ENCODE data around the gene HOXC6. TPM values are rescaled to one million over a fixed set of nuclear protein-coding genes. Genes with fewer than 3 reads are reported as not detected.
"Not testable (repeated sequence)": the region's sequence is repeated elsewhere in the genome, so short reads cannot be mapped to it uniquely, and the experiment has no call there.

HOXC6 gene
- total and polyA plus RNA-seq, 2 of the 13 experiments (the other 11 are each of a cell fraction or from before 2014, with no cell fraction given), result not detected

DNA sequence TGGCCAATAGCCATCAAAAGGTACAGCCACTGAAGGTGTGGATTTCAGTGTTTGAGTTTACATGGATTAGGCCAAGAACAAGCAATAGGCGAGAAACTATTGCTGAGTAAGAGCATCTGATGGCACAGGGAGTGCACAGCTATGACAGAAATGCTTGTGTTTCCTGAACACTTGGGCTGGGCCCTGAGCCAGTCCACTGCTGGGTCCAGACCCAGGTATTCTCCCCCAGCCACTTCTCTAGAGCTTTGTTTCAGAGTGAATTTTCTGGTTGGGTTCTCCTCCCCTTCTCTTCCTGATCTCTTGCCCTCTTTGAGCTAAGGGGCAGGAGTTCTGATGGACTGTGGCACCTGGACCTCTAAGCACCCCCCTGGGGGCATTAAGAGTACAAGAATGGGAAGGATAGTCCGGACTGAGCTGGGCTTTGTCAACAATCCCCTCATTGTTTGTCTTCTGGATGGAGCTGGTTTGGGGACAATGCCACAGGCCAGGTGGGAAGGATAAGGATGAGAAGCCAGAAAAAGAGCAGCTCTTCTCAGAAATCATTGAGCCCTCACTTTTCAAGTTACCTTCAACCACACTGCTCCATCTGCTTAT, 13.0 kb downstream of the HOXC6 start:
- intact Hi-C loops (cut with micrococcal nuclease; ENCODE audit: unreplicated experiment), result no loop called here
- Histone ChIP-seq H4K20me1 (ENCODE audit: insufficient read depth, low read length) (no peaks in the 10 kb centered on the region), H3K4me2 (ENCODE audit: low read depth, low read length) (no peak overlapping the region), H3K4me1 (ENCODE audit: insufficient read depth, low read length) (no peaks in the 10 kb centered on the region), H3K9me3 (ENCODE audit: low read length) (no peaks in the 10 kb centered on the region), H3K79me2 (ENCODE audit: insufficient read depth, low read length) (no peaks in the 10 kb centered on the region), H3K27ac (ENCODE audit: extremely low read length, insufficient read depth, low read length) (no peak overlapping the region), H3K9ac (ENCODE audit: insufficient read depth, low read depth, low read length) (no peak overlapping the region), H3K36me3 (replicated peaks in 1 of 2; ENCODE audit: control insufficient read depth in 1 of 2, insufficient read depth in 2 of 2, low read length in 2 of 2) (no peaks in the 10 kb centered on the region), H3K27me3 (ENCODE audit: control insufficient read depth in 1 of 2, insufficient read depth in 2 of 2, low read length in 2 of 2) (peaks cover 10 to 56% of the 10 kb centered on the region in 2 experiments), H3K4me3 (replicated peaks in 1 of 3; ENCODE audit: insufficient read depth in 1 of 3, low read depth in 2 of 3, low read length in 3 of 3) (no peak overlapping the region), H2AFZ (ENCODE audit: low read length) (no peak overlapping the region)
- no peak for FAIRE-seq
- ChIA-PET POLR2A (no interaction called here), CTCF (ENCODE audit: low intra/inter-chr PET ratio, low total read pairs) (no interaction called here)
- 5% methylated on average over 2 of the region's 2 CpGs for WGBS (ENCODE audit: low lambda C conversion rate)
- in situ Hi-C loops (cut with HindIII; ENCODE audit: extremely low pct_ligation_motif_present, low pct_unique_long_range_greater_than_20kb), result no loop called here
- no peak for DNase-seq (ENCODE audit: low spot score)
- BruUV-seq (replicated peaks), result no TSS peak
- TF ChIP-seq, protein P1, sequence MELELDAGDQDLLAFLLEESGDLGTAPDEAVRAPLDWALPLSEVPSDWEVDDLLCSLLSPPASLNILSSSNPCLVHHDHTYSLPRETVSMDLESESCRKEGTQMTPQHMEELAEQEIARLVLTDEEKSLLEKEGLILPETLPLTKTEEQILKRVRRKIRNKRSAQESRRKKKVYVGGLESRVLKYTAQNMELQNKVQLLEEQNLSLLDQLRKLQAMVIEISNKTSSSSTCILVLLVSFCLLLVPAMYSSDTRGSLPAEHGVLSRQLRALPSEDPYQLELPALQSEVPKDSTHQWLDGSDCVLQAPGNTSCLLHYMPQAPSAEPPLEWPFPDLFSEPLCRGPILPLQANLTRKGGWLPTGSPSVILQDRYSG (CRISPR knock-in tag; IDR thresholded peaks at IDR 0.05), result no peak
- TF ChIP-seq, protein P2, sequence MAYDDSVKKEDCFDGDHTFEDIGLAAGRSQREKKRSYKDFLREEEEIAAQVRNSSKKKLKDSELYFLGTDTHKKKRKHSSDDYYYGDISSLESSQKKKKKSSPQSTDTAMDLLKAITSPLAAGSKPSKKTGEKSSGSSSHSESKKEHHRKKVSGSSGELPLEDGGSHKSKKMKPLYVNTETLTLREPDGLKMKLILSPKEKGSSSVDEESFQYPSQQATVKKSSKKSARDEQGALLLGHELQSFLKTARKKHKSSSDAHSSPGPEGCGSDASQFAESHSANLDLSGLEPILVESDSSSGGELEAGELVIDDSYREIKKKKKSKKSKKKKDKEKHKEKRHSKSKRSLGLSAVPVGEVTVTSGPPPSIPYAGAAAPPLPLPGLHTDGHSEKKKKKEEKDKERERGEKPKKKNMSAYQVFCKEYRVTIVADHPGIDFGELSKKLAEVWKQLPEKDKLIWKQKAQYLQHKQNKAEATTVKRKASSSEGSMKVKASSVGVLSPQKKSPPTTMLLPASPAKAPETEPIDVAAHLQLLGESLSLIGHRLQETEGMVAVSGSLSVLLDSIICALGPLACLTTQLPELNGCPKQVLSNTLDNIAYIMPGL (CRISPR knock-in tag; IDR thresholded peaks at IDR 0.05; ENCODE audit: borderline replicate concordance in 1 of 2, low read depth in 1 of 2), result no peak
- TF ChIP-seq ZNF207 (IDR thresholded peaks at IDR 0.05; ENCODE audit: borderline replicate concordance) (no peak), SCMH1 (CRISPR knock-in tag; IDR thresholded peaks at IDR 0.05; ENCODE audit: borderline replicate concordance) (no peak), ZSCAN20 (CRISPR knock-in tag; IDR thresholded peaks at IDR 0.05; ENCODE audit: borderline replicate concordance) (no peak), ZNF7 (CRISPR knock-in tag; IDR thresholded peaks at IDR 0.05) (no peak), SIX1 (CRISPR knock-in tag; IDR thresholded peaks at IDR 0.05; ENCODE audit: borderline replicate concordance) (no peak)
- TF ChIP-seq, protein P3, sequence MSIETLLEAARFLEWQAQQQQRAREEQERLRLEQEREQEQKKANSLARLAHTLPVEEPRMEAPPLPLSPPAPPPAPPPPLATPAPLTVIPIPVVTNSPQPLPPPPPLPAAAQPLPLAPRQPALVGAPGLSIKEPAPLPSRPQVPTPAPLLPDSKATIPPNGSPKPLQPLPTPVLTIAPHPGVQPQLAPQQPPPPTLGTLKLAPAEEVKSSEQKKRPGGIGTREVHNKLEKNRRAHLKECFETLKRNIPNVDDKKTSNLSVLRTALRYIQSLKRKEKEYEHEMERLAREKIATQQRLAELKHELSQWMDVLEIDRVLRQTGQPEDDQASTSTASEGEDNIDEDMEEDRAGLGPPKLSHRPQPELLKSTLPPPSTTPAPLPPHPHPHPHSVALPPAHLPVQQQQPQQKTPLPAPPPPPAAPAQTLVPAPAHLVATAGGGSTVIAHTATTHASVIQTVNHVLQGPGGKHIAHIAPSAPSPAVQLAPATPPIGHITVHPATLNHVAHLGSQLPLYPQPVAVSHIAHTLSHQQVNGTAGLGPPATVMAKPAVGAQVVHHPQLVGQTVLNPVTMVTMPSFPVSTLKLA (IDR thresholded peaks at IDR 0.05), result no peak
- ATAC-seq, result no peak

DNA sequence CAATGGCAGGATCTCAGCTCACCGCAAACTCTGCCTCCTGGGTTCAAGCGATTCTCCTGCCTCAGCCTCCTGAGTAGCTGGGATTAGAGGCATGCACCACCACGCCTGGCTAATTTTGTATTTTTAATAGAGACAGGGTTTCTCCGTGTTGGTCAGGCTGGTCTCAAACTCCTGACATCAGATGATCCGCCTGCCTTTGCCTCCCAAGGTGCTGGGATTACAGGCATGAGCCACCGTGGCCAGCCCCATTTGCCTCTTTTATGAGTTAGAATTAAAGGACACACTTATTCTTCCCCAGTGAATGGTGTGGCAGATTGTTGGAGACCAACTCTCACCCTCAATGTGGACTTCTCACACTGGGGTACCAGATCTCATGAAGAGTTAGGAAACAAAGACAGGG, 13.8 kb downstream of the HOXC6 start:
- DNase-seq (ENCODE audit: low spot score); H3K9ac ChIP-seq (ENCODE audit: insufficient read depth, low read depth, low read length); intact Hi-C loops (cut with micrococcal nuclease; ENCODE audit: unreplicated experiment); H3K4me3 ChIP-seq (replicated peaks in 1 of 3; ENCODE audit: insufficient read depth in 1 of 3, low read depth in 2 of 3, low read length in 3 of 3); in situ Hi-C loops (cut with HindIII; ENCODE audit: extremely low pct_ligation_motif_present, low pct_unique_long_range_greater_than_20kb); H3K79me2 ChIP-seq (ENCODE audit: insufficient read depth, low read length); CTCF ChIA-PET (ENCODE audit: low intra/inter-chr PET ratio, low total read pairs); POLR2A ChIA-PET; H3K9me3 ChIP-seq (ENCODE audit: low read length); ATAC-seq; H3K27ac ChIP-seq (ENCODE audit: extremely low read length, insufficient read depth, low read length); H4K20me1 ChIP-seq (ENCODE audit: insufficient read depth, low read length); FAIRE-seq; H2AFZ ChIP-seq (ENCODE audit: low read length); H3K4me1 ChIP-seq (ENCODE audit: insufficient read depth, low read length); BruUV-seq (replicated peaks); H3K36me3 ChIP-seq (replicated peaks in 1 of 2; ENCODE audit: control insufficient read depth in 1 of 2, insufficient read depth in 2 of 2, low read length in 2 of 2); H3K4me2 ChIP-seq (ENCODE audit: low read depth, low read length): not testable (repeated sequence)
- 35% methylated on average over 6 of the region's 6 CpGs for WGBS (ENCODE audit: low lambda C conversion rate)
- H3K27me3 ChIP-seq (ENCODE audit: control insufficient read depth in 1 of 2, insufficient read depth in 2 of 2, low read length in 2 of 2), result peaks cover 8 to 64% of the 10 kb centered on the region in 2 experiments

Data from HepG2 (cell line).